GM19438 (cell line): Measurements from ENCODE around the gene PSMB11.

Experiments
- ATAC-seq: cut with Tn5 transposase; IDR thresholded peaks from one replicate; pipeline ENCODE4 v1.9.1; 2021; ENCODE audit warnings: low read depth; ENCODE audit not compliant: unreplicated experiment

Gene PSMB11

DNA sequence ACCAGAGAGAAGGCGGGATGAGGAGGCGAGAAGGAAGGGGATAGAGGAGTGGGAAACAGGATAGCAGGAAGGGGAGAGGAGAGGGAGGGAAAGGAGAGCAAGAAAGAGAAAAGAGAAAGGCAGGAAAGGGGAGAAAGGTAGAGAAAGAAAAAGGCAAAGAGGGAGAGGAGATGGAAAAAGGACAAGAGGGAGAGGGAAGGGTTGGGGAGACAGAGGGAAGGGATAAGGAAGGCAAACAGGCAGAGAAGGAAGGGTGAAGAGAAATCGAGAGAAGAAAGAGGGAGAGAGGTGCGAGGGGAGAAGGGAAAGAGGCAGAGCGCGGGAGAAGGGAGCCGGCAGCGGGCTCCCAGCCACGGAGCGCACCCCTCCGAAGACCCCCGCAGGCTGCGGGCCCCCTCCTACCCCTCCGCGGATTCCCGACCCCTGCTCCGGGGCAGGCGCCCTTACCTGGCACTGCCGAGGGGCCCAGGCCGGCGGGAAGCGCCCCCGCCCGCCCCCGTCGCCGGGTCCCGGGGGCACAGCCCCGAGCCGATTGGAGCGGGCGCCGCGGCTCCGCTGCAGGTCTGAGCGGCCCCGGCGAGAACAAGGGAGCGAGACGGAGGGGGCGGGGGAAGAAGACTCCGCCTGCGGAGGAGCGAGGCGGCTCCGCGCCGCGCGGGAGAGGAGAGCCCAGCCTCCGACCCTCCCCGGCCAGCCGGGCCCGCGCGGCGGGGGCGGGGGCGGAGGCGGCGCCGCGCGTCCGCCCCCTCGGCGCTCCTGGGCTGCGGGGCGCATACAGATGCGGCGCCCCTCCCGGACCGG is 15.1 kb downstream of the PSMB11 start, which contains the start of gene CDH24:
Gene CDH24, minus strand, starts transcription at position 565 of the 801 bp plus-strand sequence. CDS start 1,787 bp downstream, outside the sequence.
- peak; percentile 54 for ATAC-seq

GRCh38 chr14:23057757-23058653 is 16.0 kb downstream of the PSMB11 start:
- peak; percentile 62 for ATAC-seq

DNA sequence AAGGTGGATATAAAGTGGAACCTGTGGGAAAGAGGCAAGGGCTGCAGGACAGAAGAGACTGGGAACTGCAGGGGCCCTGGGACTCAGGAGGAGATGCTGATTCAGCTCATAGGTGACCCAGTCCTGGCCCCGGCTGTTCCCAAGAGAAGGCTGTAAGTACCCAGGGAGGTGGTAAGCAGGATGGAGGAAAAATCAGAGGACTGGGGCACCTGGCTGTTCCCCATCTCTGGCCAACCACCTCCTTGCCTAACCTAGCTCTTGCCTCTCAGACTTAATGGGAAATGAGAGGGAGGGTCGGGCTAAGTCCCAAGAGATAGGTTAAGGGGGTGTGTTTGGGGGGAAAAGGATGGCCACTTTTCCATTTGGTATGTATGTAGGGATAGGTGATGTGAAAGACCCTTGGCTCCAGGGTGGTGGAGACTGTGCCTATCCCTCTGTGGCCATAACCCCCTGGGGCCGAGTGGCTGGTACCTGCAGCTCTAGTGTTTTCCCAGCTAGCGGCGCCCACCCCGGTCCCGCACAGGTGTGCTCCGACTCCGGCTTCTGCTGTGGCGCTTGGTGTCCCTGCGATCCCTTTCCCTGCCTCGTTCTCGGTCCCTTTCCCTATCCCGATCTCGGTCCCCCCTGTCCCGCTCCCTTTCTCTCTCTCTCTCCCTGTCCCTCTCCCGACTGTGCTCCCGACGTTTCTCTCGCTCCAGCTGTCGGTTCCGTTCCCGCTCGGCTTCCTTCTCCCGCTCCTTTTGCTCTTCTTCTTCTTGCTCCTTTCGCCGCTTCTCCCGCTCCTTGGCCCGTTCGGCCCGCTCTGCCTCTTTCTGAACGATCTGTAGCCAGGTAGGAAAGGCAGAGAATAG is 16.9 kb downstream of the PSMB11 start:
- no peak for ATAC-seq

DNA sequence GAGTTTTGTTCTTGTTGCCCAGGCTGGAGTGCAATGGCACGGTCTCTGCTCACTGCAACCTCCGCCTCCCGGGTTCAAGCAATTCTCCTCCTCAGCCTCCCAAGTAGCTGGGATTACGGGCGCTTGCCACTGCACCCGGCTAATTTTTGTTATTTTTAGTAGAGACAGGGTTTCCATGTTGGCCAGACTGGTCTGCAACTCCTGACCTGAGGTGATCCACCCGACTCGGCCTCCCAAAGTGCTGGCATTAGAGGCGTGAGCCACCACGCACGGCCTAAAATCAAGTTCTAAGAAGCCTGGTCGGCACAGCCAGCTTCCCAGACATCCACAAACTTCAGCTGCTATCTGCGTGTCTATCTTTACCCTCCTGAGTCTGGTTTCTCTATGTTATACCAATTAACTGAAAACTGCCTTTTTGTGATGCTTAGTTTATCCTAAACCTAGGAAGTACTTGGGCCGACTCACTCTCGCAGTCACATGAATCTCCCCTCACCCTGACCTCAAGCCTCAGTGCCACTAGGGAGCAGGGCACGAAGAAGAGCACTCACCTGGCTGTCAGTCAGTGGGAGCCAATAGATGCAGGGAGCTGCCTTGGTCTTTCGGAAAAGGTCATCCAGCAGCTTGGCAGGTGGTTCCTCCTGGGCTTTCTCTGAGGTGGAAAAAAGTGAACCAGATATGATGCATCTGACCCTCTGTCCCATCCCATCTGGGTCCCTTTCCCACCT is 18.7 kb downstream of the PSMB11 start:
- ATAC-seq, result no peak

DNA sequence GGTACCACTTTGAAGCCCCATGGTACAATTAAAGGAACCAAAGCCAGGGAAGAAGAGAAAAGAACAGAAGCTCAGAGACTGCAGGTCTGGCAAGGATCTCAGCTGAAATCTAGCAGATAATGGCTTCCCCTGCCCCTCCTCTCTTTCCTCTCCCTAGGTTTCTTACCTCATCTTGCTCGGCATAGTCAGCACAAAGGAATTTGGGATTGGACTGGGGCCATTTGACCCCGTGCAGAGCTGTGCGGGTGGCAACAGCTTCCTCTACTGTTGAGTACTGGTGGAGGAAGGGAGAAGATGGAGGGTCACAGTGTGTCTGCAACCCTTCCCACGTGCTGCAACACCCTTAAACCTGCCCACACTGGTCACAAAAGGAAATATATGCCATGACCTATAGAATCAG is 20.0 kb downstream of the PSMB11 start:
- ATAC-seq, result no peak

- no peak for ATAC-seq
Observed at GRCh38 chr14:23063601-23064000, 21.6 kb downstream of the PSMB11 start.

GRCh38 chr14:23066368-23066767 is 24.4 kb downstream of the PSMB11 start:
- ATAC-seq, result no peak

DNA sequence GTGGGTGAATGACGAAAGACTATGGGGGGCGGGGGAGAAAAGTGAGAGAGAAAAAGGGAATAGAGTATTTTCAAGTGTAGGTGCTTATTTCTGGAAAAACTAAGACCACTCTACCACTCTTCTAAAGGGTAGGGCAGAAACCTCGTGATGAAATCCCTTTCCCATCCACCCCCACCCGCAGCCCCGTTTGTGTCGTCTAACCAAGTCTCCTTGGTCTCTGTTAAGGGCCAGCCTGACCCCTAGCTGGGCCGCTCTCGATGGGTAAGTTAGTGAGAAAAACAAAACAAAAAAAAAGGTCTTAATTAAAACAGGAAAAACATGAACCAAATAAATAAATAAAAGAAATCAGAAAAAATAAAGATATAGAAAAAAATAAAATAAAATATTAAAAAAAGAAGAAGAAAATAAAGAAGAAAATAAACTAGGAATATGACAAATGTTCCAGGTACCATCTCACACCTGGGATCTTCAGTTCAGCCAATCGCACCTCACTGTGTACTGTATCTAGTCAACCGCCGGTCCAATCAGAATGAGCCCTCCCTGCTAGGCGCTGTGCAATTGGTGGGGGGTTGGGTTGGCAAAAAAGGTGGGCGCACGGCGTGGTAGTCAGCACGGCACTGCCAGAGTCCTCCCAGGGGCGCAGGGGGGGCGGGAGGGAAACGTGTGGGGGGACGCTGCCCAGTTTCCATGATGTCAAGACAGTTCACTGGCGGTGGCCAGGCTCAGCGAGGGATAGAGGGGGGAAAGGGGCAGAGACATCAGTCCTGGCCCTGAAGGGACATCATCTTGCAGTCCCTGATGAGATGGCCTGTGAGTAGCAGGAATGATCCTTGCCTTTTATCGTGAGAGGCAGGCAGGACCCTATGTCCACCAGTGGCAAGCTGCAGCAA is 25.1 kb downstream of the PSMB11 start:
- ATAC-seq, result no peak

DNA sequence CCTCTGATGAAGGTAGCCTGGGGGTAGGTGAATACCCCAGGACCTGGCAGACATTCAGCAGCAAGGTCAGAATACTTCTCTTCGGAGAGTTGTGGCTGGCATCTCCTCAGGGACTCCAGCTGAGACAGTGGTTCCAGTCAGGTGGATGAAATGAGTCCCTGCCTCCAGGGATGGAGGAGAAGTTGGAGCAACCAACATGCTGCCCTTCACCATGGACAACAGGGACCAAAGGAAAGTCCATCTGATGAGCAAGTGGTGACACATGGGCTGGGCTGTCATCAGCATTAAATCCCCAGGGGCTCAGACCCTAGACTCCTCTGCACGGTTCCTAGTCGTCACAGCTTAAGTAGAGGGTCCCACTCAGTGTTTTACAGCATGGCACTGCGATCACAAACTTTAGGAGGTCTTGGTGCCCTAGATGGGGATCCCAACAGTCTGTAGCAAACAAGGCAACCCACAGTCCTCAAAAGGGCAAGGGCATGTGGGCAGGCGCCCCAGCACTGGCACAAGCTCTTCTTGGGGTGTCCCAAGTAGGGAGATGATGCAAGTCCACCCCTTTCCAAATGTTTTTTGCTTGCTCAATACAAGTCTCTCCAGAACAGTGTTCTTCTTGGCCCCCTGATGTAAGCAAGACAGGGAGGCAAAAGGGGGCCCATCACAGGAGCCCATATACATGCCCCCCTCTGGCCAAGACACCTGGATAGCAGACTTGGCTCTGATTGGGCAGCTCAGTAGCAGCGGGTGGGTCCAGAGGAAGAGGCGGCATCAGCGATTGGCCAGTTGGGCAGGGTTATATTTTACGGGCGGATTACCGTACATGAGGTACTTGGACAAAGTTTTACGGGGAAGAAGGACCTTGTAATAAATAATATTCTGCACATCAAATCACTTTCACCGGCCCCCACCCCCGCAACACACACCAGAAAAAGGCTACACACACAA is 26.1 kb downstream of the PSMB11 start:
- no peak for ATAC-seq

GRCh38 chr14:23068789-23069412 is 26.9 kb downstream of the PSMB11 start:
- peak; percentile 66 for ATAC-seq

DNA sequence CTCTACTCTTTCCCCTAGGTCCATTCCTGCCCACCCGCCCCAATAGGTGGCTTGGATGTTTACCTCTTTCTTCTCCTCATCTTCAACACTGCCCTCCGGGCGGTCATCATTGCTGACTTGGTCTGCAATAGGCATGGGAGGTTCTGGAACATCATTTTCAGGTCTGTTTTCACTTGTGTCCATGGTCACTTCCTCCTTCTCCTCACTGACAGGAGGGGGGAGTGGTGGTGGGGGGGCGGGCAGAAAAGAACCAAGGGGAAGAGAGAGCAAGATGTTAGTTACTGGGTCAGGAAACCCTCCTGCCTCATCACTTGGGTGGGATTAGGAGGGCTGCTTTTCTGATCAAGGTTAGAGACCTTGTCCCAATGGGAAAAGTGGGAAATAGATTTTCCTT is 27.4 kb downstream of the PSMB11 start:
- ATAC-seq, result no peak

- no peak for ATAC-seq
Observed at GRCh38 chr14:23070262-23071129, 28.5 kb downstream of the PSMB11 start.

- ATAC-seq, result peak; percentile 81
Observed at GRCh38 chr14:23071244-23071920, 29.4 kb downstream of the PSMB11 start.

DNA sequence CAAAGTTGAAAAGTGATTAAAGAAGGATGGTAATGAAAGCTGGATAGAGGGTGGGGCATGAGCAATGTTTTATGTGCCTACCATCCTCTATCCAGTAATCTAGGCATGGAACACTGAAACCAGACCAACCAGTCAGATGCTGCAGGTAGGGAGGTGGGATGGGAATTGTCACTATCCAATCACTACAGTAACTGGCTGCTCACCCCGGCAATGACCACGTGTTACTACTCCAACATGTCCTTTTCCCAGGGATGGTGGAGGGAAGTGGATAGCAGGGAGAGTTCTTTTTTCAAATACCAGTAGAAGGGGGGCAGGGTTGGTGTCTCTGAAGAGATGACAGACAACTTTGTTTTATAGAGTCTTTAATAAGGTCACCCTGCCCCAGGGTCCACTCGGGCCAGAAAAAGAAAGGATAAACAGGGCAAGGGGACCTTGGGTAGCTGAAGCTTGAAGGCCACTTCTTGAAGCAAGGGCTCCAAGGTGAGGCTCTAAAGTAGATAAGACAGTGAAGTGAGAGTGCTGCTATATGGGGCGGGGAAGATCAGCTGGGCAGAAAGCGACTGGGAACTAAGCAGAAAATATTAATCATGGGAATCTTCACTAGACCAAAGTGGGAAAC is 30.0 kb downstream of the PSMB11 start:
- ATAC-seq, result no peak

GRCh38 chr14:23074906-23075305 is 32.9 kb downstream of the PSMB11 start:
- no peak for ATAC-seq
